ENCODE measurements around the gene TBC1D8.
A peak's percentile ranks its signal among the peaks of the same experiment; 100 is the strongest.

Gene TBC1D8

DNA sequence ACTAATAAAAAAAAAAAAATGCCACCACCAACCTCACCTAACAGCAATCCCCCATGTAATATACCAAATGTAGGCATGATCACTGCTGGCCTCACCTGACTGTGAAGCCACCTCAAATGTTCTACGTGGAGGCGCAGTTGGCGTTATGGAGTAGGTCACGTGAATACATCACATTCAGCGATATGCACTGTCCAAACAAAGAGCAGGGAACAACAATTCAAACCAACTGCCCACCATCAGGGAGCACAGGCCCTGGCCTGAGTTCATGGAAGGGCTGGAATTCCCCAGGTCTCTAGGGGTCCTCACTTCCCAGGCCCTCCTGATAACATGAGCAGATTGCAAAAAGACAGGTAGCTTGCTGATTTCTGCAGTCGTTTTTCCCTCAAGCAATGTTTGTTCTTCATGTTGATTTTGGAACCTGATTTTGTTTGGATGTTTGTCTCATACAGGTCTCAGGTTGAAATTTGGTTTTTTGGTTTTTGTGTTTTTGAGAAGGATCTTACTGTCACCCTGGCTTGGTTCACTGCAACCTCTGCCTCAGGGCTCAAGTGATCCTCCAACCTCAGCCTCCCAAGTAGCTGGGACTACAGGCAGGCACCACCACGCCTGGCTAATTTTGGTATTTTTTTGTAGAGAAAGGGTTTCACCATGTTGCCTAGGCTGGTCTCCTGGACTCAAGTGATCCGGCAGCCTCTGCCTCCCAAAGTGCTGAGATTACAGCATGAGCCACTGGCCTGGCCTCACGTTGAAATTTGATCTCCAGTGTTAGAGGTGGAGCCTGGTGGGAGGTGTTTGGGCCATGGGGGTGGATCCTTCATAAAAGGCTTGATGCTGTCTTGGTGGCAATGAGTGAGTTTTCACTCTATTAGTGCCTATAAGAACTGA lies 15.5 kb downstream of the TBC1D8 start:
- no peak for DNase-seq

DNA sequence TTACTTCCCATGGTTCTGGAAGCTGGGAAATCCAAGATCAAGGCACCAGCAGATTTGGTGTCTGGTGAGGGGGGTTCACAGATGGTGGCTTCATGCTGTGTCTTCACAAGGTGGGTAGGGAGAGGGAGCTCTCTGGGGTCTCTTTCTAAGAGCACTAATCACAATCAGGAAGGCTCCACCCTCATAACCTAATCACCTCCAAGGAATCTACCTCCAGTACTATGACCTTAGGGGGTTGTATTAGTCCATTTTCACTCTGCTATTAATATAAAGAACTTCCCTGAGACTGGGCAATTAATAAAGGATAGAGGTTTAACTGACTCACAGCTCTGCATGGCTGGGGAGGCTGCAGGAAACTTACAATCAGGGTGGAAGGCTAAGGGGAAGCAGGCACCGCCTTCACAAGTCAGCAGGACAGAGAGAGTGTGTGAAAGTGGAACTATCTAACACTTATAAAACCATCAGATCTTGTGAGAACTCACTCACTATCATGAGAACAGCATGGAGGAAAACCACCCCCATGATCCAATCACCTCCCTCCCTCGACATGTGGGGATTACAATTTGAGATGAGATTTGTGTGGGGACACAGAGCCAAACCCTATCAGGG lies 17.6 kb downstream of the TBC1D8 start:
- DNase-seq: no peak

DNA sequence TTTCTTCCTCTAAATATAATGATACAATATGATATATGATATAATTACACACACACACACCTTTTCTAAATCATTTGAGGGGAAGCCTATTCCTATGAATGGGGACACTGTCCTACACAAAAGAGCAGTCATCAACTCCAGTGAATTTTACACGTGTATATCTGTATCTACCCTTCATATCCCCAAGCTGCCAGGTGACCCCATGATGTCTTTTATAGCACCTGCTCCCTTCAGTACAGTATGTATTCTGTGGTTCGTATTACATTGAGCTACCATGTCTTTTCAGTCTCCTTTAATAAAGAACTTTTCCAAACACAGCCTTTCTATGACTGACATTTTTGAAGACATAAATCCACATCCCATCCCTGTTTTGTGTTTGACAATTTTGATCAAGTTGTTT lies 19.0 kb downstream of the TBC1D8 start:
- no peak for DNase-seq

DNA sequence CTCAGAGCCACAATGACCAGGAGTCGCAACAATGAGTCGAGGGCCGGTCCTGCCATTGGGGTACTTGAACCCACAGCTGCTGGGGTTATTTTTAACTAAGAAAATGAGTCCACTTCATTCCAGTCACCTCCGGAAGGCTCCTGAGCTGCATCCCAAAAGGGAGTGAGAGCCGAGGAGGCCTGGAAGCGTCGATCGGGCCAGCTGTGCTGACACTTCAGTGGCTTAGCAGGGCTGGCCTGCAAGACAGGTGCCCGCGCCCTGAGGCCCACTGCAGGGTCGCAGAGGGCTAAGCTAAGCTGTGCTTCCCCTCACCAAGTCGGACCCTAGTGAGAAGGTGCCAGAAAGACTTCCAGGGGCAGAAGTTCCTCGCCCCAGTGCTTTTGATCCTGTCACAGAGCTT lies 21.1 kb downstream of the TBC1D8 start:
- no peak for DNase-seq

DNA sequence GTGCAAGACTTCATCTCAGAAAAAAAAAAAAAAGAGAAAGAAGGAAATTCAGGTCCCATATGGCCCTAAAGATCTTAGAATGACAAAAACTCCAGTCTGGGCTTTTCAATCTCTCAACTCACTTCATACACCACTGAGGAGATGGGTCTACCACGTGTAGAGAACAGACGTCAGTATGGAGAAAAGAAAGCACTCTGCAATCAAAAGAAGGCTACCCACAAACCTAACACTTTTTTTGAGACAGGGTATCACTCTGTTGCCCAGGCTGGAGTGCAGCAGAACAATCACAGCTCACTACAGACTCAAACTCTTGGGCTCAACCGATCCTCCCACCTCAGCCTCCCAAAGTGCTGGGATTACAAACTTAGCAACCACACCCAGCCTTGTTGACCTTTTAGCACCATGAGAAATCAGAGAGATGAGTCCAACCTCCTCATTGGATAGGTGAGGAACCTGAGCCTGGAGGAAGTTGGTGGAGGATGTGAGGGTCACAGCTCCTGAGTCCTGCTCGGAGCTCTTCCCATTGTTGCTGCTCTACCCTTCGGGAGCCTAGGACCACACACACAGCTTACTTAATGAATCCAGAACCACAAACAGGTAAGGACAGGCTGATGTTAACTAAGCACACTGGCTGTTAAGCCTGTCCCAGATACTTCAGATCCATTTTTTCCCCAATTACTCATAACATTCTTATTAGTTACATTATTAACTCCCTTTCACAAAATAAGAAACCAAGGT lies 23.7 kb downstream of the TBC1D8 start:
- DNase-seq: no peak

DNA sequence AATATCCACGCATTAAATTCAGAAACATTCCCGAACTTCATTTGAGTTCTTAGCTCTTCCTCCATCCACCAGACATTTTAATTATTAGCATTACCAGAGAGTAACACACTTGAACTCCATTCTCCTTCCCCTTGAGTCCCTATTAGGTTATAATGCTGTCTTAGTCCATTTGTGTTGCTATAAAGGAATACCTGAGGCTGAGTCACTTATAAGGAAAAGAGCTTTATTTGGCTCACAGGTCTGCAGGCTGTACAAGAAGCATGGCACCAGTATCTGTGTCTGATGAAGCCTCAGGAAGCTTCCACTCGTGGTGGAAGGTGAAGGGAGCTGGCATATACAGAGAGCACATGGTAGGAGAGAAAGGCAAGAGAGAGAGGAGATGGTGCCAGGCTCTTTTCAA lies 25.4 kb downstream of the TBC1D8 start:
- DNase-seq: no peak

DNA sequence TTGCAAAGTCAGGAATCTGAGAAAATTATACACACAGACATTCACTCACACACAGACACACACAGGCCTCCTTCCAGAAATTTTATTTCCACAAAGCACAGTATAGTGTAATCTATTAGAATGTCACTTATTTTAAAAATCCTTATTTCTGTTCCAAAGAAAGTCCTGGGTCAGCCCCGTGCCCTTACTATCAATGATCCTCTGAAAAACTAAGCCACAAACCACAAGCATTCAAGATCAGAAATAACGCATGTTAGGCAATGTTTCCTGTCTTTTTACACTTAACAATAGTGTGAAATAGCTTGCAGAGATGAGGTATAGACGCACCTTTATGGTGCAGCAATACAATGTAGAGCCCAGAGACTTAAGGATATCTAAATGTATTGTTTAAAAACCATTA lies 25.8 kb downstream of the TBC1D8 start:
- no peak for DNase-seq

DNA sequence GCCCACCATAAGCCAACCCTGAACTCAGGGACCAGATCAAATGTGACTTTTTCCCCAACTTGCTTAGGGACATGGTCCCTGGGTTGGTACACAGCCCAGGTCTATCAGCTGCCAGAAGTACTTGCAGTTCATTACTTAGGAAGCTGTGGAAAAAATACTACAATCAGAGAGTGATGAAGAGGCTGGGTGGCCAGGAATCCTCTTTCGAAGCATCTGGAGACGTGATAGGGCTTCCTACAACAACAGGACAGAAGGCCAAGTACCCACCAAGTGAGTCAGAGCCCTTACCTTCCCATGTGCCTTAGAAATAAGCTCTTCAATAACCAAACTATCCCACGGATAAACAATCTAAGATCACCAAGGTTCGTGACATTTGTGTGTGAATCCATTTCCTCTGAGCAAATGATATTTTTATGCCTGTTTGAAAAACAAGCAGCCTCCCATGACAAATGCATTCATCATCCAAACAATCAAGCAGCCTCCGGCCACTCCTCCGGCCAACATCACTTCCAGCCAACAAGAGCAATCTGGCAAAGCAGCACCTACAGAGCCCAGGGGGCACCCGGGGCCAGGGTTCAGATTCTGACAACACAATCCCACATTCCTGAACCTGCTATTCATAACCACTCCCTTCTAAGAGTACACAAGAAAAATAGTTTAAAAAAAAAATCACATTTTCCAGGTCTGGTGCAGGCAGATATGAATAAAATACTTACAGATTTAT lies 26.4 kb downstream of the TBC1D8 start:
- no peak for DNase-seq

DNA sequence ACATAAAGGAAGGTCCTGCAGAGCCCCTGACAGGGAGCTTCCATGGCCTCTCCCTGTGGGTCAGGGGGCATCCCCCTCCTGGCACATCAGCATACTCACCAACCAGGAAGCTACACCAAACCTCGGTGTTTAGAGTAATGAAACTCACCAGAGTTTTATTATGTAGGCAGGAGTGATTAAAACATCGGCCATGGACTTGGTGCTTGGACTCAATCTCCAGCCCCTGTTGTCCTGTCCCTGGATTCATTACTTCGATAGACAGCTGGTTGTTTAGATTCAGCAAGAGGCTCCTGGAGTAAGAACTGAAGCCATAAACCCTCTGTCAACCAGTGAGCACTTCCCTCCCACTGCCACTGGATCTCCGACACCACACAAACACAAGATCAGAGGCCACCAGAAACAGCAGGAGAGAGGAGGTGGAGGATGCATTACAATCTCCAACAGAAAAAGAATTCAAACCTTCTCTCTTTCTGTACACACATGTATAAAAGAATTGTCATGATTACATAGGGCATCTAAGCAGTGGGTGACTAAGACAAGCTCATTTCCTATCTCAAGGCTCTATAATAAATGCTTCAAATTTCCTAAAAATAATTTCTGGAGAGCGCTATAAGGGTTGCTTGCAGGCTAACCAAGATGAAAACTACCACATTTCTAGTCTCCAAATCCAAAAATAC lies 27.2 kb downstream of the TBC1D8 start:
- DNase-seq: no peak

DNA sequence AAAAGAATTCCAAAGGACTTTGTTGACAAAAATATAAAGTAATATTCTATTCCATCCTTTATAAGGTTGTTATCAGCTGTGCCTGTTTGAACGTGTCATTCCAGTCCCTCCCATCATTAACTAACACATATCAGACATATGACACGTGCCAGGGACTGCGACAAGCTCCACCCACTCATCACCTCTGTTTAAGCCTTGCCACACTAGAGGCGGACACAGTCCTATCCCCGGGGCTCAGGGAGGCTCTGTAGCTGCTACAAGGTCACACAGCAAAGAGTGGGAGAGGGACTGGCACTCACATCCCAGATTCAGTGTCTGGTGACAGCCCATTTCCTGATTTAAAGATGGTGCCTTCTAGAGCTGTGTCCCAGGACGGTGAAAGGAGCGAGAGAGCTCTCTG lies 30.0 kb downstream of the TBC1D8 start:
- DNase-seq: no peak

DNA sequence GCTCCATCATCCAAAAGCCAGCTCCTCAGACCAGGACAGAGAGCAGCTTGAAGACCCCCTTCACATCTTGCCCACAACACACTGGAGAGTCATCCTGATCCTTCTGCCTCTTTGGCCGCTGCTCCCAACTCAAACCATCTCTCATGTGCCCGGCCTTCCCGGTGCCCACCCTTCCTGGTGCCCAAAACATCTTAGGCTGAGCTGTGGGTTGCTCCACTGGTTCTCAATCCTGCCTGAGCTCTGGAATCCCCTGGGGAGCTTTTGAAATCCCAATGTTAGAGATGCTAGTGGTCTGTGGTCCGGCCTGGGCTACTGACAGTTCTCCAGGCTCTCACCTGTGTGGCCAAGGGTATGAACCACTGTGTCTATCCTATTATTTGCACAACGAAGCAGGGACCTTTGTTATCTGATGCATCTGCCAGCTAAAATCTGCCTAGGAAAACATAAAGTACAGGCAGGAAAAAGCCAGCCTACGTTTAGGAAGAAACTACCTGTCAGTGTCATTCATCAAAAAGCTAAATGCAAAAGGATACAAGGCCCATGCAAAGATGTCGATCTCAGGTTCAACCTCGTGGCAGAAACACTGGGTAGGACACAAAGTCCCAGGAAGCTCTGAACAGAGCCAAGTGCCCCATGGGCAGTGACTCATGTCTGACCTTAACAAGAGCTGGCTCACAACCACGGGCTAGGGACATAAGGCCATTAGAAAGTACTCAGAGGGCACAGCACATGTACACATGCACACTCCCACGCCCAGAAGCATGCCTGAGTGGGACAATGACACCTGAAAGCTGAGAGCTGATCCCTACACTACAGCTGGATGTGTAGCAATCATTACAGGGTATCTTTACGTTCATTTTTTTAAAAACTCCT lies 30.8 kb downstream of the TBC1D8 start:
- no peak for DNase-seq

DNA sequence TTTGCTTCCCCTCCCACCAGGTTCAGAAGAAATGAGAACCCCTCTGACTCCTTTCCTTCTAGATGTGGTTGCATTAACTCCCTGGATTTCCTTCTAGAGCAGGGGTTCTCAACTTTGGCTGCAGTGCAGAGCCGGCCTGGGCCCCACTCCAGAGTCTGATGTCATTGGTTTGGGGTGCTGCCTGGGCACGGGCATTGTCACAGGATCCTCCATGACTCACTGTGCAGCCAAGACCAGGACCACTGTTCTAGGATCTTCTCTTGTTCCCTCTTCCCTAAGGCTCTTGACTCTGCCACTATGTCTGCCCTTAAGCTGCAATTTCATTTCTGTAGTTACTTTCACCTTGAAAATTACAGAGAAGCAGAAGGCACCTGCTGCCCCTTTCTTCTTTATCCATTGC lies 31.8 kb downstream of the TBC1D8 start:
- DNase-seq: no peak

DNA sequence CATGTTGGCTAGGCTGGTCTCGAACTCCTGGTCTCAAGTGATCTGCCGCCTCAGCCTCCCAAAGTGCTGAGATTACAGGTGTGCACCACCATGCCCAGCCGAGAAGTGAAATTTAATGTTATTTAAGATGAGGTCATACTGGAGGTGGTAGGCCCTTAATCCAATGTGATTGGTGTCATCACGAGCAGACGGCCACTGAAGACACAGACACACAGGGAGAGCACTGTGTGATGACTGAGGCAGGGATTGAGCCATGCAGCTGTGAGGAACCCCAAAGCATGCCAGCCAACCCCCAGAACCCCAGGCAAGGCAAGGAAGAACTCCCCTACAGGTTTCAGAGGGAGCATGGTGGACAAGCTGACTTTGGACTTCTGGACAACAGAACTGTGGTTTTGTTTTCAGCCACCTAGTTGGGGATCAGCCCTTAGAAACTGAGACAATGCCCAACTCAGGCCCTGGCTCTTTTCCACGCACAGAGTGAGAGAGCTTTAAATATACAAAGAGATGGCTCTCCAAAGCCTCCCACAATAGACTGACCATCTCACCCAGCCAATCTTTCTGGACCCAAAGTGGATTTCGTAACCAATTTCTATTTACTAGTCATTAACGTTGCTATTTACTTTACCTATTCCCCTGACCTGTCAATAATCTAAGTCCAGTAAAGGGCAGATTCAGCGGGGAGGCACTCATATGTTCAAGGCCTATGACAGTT lies 34.2 kb downstream of the TBC1D8 start:
- DNase-seq: no peak

DNA sequence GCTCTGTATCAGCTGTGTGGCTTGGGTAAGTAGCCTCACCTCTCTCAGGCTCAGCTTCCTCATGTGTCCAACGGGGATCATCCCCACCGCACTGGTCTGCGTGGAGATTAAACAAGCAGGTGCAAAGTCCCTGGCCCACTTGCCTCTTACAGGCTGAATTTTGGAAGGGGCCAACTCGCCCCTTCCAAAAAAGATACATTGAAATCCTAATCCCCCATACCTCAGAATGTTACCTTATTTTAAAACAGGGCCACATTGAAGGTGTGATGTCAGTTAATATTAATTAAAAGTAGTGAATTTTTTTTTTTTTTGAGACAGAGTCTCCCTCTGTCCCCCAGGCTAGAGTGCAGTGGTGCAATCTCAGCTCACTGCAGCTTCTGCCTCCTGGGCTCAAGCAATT lies 34.8 kb downstream of the TBC1D8 start:
- no peak for DNase-seq

DNA sequence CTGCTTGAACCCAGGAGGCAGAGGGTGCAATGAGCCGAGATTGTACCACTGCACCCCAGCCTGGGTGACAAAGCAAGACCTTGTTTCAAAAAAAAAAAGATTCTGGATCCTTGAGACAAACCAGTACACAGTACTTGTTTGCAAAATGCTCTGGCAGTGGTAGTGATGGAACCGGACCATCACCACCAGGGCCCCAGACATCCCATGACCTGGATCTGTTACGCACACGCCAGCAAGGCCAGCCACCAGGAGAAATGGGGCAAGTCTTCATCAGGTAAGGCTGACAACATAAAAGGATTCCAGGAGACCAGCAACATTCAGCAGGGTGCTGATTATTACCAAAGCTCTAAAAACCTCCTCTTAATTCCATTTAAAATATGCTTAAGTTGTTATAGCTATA lies 35.5 kb downstream of the TBC1D8 start:
- DNase-seq: no peak

DNA sequence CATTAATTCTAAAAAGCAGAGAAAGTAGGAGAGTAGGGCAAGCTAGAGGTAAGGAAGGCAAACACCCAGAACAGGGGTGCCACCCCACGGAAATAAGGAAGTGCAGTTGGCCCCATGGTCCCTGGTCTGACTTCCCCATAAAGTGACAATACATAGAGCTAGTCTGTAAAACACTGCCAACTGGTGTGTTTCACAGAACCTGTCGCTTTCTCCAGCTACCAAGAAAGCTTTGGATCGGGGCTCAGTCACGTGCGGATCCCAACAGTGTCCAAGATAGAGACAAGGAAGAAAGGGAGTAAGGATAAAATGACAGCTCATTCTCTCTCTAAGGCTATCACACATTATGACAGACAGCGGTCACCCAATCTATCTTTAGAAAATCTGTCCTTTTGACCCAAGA lies 36.4 kb downstream of the TBC1D8 start:
- no peak for DNase-seq

DNA sequence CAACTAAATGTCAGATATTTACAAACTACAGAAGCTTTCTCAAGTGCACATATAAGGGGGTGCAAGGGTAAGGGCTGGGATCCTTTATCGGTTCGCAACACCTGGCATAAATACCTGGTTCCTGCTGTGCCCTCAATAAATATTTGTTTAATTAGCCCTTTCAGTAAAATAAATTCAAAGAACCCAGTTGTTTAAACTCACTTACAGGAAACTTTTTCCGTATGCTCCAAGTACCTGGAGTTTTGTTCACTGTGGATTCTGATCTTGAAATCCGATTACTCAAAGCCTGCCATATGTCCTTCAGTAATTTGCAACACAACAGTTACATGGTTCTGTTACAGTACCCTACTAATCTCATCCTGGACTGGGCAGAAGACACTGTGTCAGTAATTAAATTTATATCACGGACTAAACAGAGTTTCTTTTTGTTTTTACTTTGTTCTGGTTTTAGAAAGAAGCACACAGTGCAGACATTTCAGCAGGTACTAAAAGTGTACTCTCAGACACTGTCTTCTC lies 36.9 kb downstream of the TBC1D8 start:
- DNase-seq: peak; percentile 61

DNA sequence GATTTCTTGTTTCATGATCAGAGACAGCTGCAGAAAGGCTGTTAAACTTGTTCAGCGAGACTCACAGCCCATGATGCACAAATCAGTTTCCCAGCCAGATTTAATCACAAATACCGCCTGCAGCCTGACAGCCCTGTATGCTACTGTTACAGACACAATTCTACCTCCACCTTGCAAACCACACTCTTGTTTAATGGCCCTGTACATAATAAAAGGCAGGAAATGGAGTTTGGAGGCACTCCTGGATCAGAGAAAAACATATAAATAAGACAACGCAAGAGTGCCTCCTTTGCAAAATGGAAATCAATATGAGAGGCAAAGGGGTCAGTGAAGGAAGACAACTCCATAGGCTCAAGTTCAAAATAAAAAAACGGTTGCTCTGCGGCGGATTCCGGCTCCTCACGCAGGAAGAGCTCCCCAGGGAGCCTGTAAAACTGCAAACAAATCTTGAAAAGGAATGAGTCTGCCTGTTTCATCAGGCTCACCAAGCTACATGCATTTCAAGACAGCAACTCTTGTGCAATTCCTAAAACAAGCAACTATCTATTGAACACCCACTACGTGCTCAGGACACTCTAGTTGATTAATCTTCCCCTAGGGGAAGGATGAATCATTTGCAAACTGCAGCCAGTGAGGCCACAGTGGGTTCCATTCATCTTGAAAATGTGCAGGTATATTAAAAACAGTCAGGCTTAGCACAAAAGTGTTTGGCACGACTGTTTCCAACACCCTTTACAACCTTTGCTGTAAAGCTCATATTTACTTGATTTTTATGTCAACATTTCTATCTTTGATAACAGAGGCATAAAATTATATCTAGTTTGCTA lies 37.5 kb downstream of the TBC1D8 start:
- peak; percentile 83 for DNase-seq

DNA sequence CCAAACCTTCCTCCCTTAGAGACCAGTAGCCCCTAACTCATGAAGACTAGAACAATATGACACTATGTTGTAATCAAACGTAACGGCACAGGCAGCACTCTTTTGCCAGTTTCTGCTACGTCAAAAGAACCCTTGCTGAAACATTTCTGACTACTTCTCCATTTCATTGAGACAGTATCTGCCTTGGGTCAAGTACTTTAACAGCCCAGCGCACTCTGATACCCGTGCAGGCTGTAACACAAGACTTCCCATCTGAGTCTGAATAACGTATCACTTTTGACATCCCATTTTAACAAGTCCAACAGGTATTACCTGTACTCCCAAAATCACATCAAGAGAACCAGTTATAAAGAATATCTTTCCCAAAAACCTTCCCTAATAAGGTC lies 38.4 kb downstream of the TBC1D8 start:
- peak; percentile 32 for DNase-seq
